T-helper 22 cell (primary cell): ENCODE measurements around the gene ZNF341.

Experiments used
- DNase-seq: peaks from one replicate; pipeline ENCODE4 v3.0.0-alpha.2; 2020; ENCODE audit warnings: low read depth

Gene ZNF341

GRCh38 chr20:33825340-33826269 lies 93.8 kb downstream of the ZNF341 start:
- DNase-seq: no peak

- no peak for DNase-seq
Measured at GRCh38 chr20:33826270-33826897, 94.6 kb downstream of the ZNF341 start.

DNA sequence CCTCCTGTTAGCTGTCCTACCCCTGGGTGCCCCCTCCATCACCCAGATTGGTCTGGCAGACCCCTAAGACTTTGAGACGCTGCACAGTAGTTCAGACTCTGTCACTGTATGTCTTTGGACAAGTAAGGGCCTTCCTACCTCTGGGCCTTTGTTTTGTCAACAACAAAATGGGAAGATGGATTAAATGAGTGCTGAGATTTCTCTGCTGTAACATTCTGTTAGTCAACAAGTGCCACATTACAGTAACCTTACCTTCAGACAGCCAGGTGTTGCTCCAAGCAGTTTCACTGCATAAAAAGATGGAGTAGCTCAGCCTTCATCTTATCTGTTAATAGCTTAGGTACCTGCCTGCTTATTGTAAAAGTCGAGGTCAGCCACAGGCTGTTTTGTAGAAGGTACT lies 95.3 kb downstream of the ZNF341 start:
- no peak for DNase-seq

- no peak for DNase-seq
Measured at GRCh38 chr20:33827634-33828325, 96.0 kb downstream of the ZNF341 start.

- no peak for DNase-seq
Measured at GRCh38 chr20:33828326-33828844, 96.6 kb downstream of the ZNF341 start.

DNA sequence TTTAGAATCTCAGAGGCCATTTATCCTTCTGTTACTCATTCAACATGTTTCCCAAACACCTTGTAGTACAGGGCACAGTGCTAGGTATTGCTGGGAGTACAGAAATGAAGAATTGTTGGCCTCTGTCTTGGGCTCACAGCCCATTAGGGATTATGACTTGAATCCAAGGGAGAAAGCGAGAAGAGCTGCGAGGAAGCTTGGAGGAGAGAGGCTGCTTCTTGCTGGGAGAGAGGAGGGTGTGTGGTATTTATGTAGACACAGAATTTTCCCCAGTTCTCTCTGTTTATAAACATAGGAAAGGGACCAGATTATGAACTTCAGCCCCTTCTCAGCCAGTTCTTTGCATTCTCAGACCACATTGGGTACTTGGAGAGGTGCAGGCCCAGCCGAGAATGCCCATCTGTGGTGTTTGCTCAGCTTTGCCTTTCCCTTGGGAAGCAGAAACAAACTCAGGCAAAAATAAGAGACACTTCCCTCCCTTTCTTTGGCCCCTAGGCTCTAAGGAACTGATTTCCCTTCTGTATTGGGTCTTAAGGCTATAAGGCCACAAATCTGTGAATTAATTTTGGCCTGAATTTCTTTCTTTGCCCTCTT lies 97.3 kb downstream of the ZNF341 start:
- no peak for DNase-seq

DNA sequence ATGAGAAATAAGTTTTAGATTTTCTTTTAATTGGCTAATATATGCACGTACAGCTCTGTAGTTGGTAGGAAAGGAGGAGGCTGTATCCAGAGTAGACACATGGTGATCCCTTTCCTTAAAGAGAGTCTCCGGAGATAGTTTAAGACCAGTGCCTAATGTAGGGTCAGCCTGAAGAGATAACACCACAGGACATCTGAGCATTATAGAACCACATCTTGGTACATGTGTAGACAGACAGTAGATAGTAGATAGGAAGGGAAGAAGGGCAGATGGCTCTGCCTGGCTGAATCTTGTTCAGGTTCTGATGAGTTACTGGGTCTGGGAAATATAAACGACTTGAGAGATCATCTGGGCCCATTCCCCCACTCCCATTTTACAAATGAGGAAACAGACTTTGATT lies 97.8 kb downstream of the ZNF341 start:
- DNase-seq: no peak

DNA sequence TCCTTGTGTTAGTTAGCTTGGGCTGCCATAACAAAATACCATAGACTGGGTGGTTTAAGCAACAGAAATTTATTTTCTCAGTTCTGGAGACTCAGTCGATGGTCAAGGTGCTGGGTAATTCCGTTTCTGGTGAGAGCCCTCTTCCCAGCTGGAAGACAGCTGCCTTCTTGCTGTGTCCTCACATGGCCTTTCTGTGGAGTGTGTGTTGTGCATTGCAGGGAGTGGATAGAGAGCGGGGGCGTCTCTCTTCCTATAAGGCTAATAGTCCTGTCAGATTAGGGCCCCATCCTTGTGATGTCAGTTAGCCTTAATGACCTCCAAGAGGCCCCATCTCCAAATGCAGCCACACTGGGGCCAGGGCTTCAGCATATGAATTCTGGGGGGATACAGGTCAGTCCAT lies 98.6 kb downstream of the ZNF341 start:
- DNase-seq: no peak

DNA sequence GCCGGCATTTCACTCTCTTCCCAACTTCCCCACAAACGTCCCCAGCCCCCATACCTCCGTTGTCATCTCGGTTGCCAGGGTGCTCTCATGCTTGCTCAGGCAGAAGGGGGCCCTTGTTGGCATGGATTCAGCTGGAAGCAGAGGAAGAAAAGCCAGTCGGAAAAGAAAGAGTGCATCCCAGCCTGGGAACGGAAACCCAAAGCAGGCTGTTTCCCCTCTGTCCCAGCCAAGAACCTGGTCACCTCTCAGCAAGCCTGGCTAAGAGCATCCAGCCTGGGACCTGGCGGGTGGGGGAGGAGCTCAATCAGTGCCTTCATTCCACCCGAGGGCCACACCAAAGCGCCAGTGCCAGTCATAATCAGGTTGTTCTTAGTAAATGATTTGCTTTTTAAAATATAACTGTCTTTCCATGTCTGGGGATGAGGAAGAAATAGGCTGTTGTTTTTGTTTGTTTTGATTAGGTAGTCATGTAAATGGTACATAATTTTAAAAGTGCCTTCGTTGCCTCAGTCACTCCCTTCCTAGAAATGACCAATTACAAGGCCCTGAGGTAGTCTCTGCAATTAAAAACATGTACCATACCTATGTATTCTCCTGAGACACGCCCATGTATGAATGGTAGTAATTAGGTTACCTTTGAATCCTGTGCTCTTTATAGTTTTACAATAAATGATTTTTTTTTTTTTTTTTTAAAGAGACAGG lies 100.5 kb downstream of the ZNF341 start:
- no peak for DNase-seq

DNA sequence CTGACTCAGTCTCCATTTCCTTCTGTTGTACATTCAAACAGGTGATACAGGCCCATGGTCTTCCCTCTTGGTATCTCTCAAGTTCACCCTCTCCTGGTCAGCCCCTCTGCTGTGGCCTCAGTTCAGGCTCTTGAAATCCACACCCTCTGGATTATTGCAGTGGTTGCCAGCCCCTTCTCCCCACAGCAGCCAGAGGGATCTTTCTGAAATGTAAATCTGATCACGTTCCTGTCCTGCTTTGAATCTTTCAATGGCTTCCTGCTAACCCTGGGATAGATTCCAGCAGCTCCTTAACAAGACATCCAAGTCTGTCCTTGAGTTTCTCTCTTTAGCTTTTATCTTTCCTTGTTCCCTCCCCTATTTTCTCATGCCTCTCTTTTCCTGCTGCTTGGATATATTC lies 101.5 kb downstream of the ZNF341 start:
- no peak for DNase-seq

GRCh38 chr20:33835615-33836172 lies 103.9 kb downstream of the ZNF341 start:
- no peak for DNase-seq

GRCh38 chr20:33836277-33836676 lies 104.5 kb downstream of the ZNF341 start:
- DNase-seq: no peak

DNA sequence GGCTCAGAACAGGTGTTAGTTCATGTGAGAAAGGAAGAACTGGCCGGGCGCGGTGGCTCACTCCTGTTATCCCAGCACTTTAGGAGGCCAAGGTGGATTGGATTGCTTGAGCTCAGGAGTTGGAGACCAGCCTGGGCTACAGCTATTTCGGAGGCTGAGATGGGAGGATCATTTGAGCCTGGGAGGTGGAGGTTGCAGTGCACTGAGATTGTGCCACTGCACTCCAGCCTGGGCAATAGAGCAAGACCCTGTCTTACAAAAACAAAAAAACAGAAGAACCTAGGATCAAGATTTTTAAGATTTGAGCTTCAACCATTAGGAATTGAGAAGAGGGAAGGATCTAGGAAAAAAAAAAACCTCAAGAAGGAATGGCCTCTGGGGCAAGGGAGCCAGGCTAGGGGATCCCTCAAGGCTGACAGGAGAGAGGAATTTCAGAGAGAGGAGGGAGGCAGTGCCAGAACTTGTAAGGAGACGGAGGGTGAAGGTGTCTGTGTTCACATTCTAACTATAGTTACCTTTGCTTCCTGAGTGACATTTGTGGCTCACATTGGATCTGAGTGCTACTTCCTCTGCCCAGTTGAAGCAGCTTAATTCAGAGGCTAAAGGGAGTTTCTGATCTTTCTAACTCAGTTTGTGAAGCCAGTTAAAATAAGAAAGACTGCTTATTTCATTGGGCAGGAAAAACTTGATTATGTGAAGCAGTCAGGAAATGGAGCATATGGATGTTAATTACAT lies 105.5 kb downstream of the ZNF341 start:
- DNase-seq: no peak

GRCh38 chr20:33838035-33838864 lies 106.5 kb downstream of the ZNF341 start:
- DNase-seq: no peak

- DNase-seq: no peak
Measured at GRCh38 chr20:33839591-33839990, 107.8 kb downstream of the ZNF341 start.

GRCh38 chr20:33840160-33840559 lies 108.4 kb downstream of the ZNF341 start:
- DNase-seq: no peak

GRCh38 chr20:33840759-33841435 lies 109.1 kb downstream of the ZNF341 start:
- no peak for DNase-seq

DNA sequence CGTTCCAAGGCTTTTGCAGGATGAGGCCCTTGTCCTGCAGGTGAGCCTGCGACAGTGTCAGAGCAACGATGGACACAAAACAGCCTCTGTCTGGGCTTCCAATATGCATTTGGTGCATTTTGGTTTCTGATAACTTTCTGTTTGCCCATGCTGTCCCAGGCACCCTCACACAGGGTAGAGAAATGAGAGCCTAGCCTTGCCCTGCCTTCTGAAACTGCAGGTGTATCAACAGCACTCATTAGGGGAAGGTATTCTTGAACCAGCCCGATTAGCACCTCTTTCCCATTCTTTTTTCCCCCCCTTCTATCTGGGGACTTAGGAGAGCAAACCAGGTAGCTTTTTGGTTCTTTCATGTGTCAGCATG lies 109.6 kb downstream of the ZNF341 start:
- no peak for DNase-seq
